ENCODE measurements around the gene TEKT4. TPM values are rescaled to one million over a fixed set of nuclear protein-coding genes. Genes with fewer than 3 reads are reported as not detected.
"Not testable (repeated sequence)": the region's sequence is repeated elsewhere in the genome, so short reads cannot be mapped to it uniquely, and the experiment has no call there.

TEKT4 gene, protein sequence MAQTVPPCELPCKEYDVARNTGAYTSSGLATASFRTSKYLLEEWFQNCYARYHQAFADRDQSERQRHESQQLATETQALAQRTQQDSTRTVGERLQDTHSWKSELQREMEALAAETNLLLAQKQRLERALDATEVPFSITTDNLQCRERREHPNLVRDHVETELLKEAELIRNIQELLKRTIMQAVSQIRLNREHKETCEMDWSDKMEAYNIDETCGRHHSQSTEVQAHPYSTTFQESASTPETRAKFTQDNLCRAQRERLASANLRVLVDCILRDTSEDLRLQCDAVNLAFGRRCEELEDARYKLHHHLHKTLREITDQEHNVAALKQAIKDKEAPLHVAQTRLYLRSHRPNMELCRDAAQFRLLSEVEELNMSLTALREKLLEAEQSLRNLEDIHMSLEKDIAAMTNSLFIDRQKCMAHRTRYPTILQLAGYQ
- total RNA-seq (2022) (not detected in 2 replicates), Bru-seq, nascent RNA (not detected), BruChase-seq, experiment 1, labeled RNA remaining after a 6-hour chase (not detected), BruChase-seq, experiment 2, labeled RNA remaining after a 2-hour chase (not detected)
- long read RNA-seq: 0 reads

DNA sequence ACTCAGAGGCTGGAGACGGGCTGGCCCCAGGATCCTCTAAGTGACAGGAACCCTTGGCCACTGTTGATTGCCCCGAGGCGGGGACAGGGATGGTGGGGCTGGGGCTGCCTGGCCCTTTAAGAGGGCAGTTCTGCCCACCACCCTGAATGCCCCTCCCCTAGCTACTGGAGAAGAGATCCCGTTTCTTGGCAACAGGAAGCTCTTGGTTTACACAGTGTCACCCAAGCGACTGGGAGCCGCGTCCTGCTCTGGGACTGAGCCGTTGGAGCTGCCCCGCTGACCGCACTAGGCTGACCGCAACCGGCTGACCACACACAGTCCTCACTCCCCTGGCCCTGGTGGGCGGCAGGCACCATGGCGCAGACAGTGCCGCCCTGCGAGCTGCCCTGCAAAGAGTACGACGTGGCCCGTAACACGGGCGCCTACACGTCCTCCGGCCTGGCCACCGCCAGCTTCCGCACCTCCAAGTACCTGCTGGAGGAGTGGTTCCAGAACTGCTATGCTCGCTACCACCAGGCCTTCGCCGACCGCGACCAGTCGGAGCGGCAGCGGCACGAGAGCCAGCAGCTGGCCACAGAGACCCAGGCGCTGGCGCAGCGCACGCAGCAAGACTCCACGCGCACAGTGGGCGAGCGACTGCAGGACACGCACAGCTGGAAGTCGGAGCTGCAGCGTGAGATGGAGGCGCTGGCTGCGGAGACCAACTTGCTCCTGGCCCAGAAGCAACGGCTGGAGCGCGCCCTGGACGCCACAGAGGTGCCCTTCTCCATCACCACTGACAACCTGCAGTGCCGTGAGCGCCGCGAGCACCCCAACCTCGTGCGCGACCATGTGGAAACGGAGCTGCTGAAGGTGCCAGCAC, at the start of gene TEKT4:
TEKT4 (plus strand) TSS at position 205 of the 862 bp plus-strand sequence; CDS start at position 355, 150 bp downstream.
- TF ChIP-seq, protein P1, sequence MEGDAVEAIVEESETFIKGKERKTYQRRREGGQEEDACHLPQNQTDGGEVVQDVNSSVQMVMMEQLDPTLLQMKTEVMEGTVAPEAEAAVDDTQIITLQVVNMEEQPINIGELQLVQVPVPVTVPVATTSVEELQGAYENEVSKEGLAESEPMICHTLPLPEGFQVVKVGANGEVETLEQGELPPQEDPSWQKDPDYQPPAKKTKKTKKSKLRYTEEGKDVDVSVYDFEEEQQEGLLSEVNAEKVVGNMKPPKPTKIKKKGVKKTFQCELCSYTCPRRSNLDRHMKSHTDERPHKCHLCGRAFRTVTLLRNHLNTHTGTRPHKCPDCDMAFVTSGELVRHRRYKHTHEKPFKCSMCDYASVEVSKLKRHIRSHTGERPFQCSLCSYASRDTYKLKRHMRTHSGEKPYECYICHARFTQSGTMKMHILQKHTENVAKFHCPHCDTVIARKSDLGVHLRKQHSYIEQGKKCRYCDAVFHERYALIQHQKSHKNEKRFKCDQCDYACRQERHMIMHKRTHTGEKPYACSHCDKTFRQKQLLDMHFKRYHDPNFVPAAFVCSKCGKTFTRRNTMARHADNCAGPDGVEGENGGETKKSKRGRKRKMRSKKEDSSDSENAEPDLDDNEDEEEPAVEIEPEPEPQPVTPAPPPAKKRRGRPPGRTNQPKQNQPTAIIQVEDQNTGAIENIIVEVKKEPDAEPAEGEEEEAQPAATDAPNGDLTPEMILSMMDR (IDR thresholded peaks at IDR 0.05; ENCODE audit: unreplicated experiment): no peak
- ChIA-PET CTCF (interaction anchor here (9.6 kb wide), 1 partner anchor 84 kb away, joined by 170 read pairs; no protein-coding TSS in a partner anchor), POLR2A (no interaction called here)
- intact Hi-C loops (cut with micrococcal nuclease): loop anchor here (10.0 kb wide), 1 partner anchor 243 kb away; no protein-coding TSS in a partner anchor
- Mint-ChIP-seq H3K27ac (ENCODE audit: low read depth, unreplicated experiment) (no peak within 1 kb of the TSS), H3K4me3 (ENCODE audit: unreplicated experiment) (no peak within 1 kb of the TSS), H3K27me3 (ENCODE audit: insufficient read depth, unreplicated experiment) (peaks cover 34% of the 10 kb centered on the region), H3K9me3 (ENCODE audit: unreplicated experiment) (no peaks in the 10 kb centered on the region), H3K4me1 (ENCODE audit: insufficient read depth, unreplicated experiment) (no peaks in the 10 kb centered on the region), H3K36me3 (ENCODE audit: insufficient read depth, unreplicated experiment) (no peaks in the 10 kb centered on the region)
- BruUV-seq (replicated peaks): no TSS peak
- no peak for DNase-seq (ENCODE audit: unreplicated experiment)

DNA sequence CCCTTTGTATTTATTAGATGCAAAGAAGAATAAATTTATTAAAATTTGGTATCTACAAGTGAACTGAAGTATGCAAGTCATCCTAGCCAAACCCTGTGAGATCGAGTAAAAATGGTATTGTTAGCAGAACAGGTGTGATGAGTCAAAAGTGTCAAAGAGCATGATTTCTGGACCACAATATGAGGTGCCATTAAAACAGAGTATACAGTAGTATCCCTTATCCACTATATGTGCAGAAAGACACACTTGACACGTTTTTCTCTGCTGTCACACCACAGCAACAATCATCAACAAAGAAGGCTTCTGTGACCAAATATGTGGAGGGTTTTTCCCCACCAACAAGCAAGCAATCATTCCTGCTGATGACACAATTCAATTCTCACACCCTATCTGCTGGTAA, 32.0 kb upstream of the TEKT4 start:
- peaks cover 48% of the 10 kb centered on the region for H3K27me3 Mint-ChIP-seq (ENCODE audit: insufficient read depth, unreplicated experiment)
- H3K9me3 Mint-ChIP-seq (ENCODE audit: unreplicated experiment); DNase-seq (ENCODE audit: unreplicated experiment); H3K4me1 Mint-ChIP-seq (ENCODE audit: insufficient read depth, unreplicated experiment); H3K4me3 Mint-ChIP-seq (ENCODE audit: unreplicated experiment); H3K36me3 Mint-ChIP-seq (ENCODE audit: insufficient read depth, unreplicated experiment); CTCF ChIA-PET; intact Hi-C loops (cut with micrococcal nuclease); H3K27ac Mint-ChIP-seq (ENCODE audit: low read depth, unreplicated experiment); POLR2A ChIA-PET; BruUV-seq (replicated peaks): not testable (repeated sequence)

DNA sequence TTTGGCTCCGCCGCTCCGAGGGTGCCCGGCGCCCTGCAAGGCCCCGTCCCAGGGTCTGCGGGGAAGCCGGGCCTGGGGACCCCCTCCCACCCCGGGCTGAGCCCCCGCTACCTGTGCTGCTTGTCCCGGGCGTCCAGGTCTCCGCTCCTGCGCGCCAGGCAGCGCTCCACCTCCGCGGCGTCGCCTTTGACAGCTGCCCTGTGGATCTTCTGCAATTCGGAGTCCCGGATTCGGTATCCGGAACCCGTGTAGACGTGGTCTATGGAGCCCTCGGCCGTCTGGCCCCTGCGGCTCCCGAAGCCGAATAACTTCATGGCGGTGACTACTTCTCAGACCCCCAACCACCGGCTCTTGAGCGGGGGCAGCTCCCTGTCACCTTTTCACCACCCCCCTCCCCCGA, 14.4 kb upstream of the TEKT4 start:
- BruUV-seq (replicated peaks): not testable (repeated sequence)

DNA sequence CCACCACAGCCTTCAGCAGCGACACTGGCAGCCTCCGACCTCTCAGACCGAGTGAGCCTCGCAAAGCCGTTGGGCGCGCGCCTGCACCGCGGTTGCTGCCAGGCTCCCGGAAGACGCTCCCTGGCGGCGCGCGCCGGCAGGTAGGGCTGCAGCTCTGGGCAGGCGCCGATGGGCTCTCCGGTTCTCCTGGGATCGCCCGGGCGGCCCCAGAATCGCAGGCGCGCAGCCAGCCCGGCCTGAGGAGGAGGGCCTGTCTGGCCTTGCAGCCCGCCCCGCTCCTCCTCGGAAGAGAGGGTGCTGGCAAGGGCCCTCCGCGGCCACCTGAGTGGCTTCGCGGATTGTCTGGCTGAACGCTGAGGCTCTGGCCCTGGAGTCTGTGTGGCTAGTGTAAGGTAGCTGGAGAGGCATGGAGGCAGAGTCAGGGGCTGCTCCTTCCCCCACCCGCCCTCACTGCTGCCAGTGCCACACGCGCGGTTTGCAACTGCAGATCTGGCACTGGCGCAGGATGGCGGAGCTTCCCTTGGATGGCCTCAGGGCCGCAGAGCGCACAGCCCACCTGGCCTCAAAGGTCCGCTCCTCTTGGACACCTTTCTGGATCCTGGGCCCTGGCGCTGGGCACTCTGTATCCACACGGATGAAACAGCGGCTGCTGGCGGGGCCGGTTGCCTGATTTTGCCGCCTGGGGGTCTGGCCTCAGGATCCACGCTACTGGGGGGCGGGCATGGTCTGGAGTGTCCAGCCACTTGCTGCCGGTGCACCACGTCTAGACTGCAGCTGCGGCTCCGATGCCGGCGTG, 13.7 kb upstream of the TEKT4 start:
- Mint-ChIP-seq H3K27me3 (ENCODE audit: insufficient read depth, unreplicated experiment) (peaks cover 30% of the 10 kb centered on the region), H3K4me3 (ENCODE audit: unreplicated experiment) (peak overlapping the region; percentile 69)
- DNase-seq (ENCODE audit: unreplicated experiment); BruUV-seq (replicated peaks); H3K27ac Mint-ChIP-seq (ENCODE audit: low read depth, unreplicated experiment); H3K9me3 Mint-ChIP-seq (ENCODE audit: unreplicated experiment); CTCF ChIA-PET; H3K36me3 Mint-ChIP-seq (ENCODE audit: insufficient read depth, unreplicated experiment); intact Hi-C loops (cut with micrococcal nuclease); H3K4me1 Mint-ChIP-seq (ENCODE audit: insufficient read depth, unreplicated experiment); POLR2A ChIA-PET: not testable (repeated sequence)

More for the DNA sequence above, 14.4 kb upstream of the TEKT4 start:
- POLR2A ChIA-PET; CTCF ChIA-PET; H3K4me1 Mint-ChIP-seq (ENCODE audit: insufficient read depth, unreplicated experiment); H3K36me3 Mint-ChIP-seq (ENCODE audit: insufficient read depth, unreplicated experiment); intact Hi-C loops (cut with micrococcal nuclease); DNase-seq (ENCODE audit: unreplicated experiment); H3K27ac Mint-ChIP-seq (ENCODE audit: low read depth, unreplicated experiment); H3K9me3 Mint-ChIP-seq (ENCODE audit: unreplicated experiment): not testable (repeated sequence)
- Mint-ChIP-seq H3K4me3 (ENCODE audit: unreplicated experiment) (peak overlapping the region; percentile 69), H3K27me3 (ENCODE audit: insufficient read depth, unreplicated experiment) (peaks cover 30% of the 10 kb centered on the region)

DNA sequence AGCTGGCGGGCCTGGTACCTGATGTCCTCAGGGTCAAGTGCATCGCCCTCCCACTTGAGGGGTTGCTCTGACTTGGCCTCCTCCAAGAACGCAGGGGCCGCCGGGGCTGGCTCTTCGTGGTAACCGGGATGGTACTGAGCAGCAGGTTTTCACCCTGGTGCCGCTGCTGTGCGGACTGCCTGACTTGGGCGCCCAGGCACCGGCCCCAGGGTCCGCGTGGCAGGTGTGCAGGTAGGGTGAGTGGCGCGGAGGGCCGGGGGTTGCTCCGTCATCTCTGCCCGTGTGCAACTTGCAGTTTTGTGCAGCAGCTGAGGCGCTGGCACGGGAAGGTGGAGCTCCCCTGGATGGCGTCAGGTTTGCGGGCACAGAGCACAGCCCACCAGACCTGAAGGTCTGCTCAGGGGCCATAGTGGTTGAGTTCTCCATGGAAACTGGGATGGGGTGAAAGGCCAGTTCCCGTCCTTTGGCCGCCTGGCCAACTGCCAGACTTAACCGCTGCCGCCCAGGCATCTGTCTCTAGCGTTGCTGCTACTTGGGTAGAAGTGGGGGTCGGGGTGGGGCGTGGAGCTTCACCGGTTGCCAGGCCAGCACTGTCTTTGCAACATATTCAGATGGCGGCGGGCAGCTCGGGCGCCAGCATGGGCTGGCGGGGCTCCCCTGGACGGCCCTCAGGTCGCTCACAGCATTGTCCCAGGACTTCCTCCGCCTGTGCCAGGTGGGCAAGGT, 12.9 kb upstream of the TEKT4 start:
- CTCF ChIA-PET: interaction anchor here (2.2 kb wide), 1 partner anchor 14 kb away, joined by 5 read pairs; no protein-coding TSS in a partner anchor
- POLR2A ChIA-PET; H3K4me1 Mint-ChIP-seq (ENCODE audit: insufficient read depth, unreplicated experiment); DNase-seq (ENCODE audit: unreplicated experiment); H3K9me3 Mint-ChIP-seq (ENCODE audit: unreplicated experiment); H3K36me3 Mint-ChIP-seq (ENCODE audit: insufficient read depth, unreplicated experiment); intact Hi-C loops (cut with micrococcal nuclease); H3K4me3 Mint-ChIP-seq (ENCODE audit: unreplicated experiment); BruUV-seq (replicated peaks); H3K27ac Mint-ChIP-seq (ENCODE audit: low read depth, unreplicated experiment): not testable (repeated sequence)
- peaks cover 32% of the 10 kb centered on the region for H3K27me3 Mint-ChIP-seq (ENCODE audit: insufficient read depth, unreplicated experiment)
